NB4 (cell line): Measurements from ENCODE around the gene TRAPPC12.

ENCODE experiments used
- DNase-seq: peaks from one replicate; pipeline ENCODE4 v3.0.0; 2010; ENCODE audit warnings: low read depth
- H3K4me3 ChIP-seq: one replicate; pipeline ENCODE4 v1.5.1; 2011; ENCODE audit warnings: mild to moderate bottlenecking, low read depth, low read length, moderate library complexity
- CTCF ChIP-seq: IDR thresholded peaks from one replicate; pipeline ENCODE4 v1.5.1; 2012; ENCODE audit warnings: low read depth, low read length
- MAX ChIP-seq: IDR thresholded peaks from 2 replicates; pipeline ENCODE4 v1.6.1; 2011; ENCODE audit warnings: low read depth, low read length
- MYC ChIP-seq: IDR thresholded peaks from 2 replicates; pipeline ENCODE4 v1.6.1; 2011; ENCODE audit warnings: low read depth, low read length
- POLR2A ChIP-seq: IDR thresholded peaks from 2 replicates; pipeline ENCODE4 v1.6.1; 2011; ENCODE audit warnings: mild to moderate bottlenecking; ENCODE audit not compliant: insufficient read length; ENCODE audit errors: extremely low read depth

The TRAPPC12 gene

GRCh38 chr2:3483227-3483985 is 103.9 kb downstream of the TRAPPC12 start:
- DNase-seq: no peak
- H3K4me3 ChIP-seq: no peak overlapping the region
- TF ChIP-seq MAX: no peak
- TF ChIP-seq MYC: no peak
- no peak for TF ChIP-seq POLR2A
- no peak for TF ChIP-seq CTCF

- no peak for TF ChIP-seq CTCF
- no peak for TF ChIP-seq POLR2A
- no peak for TF ChIP-seq MAX
These were observed 104.8 kb downstream of the TRAPPC12 start for GRCh38 chr2:3483986-3484960.

GRCh38 chr2:3485166-3485565 is 105.7 kb downstream of the TRAPPC12 start:
- no peak for DNase-seq
- TF ChIP-seq POLR2A (no peak), CTCF (no peak), MAX (no peak), MYC (no peak)
- H3K4me3 ChIP-seq: no peak overlapping the region

More at GRCh38 chr2:3483986-3484960, 104.8 kb downstream of the TRAPPC12 start:
- no peak for DNase-seq
- H3K4me3 ChIP-seq: no peak overlapping the region

GRCh38 chr2:3486047-3487027 is 106.8 kb downstream of the TRAPPC12 start:
- DNase-seq: no peak
- H3K4me3 ChIP-seq: no peak overlapping the region
- TF ChIP-seq MYC (no peak), POLR2A (no peak), CTCF (no peak), MAX (no peak)

GRCh38 chr2:3487028-3487425 is 107.5 kb downstream of the TRAPPC12 start:
- no peak for DNase-seq
- TF ChIP-seq MYC (no peak), MAX (no peak), POLR2A (no peak), CTCF (no peak)
- H3K4me3 ChIP-seq: no peak overlapping the region
